Fibroblast of skin of back (primary cell): ENCODE measurements around the gene GNAI1.

Experiments used
- DNase-seq: peaks from one replicate; pipeline ENCODE4 v3.0.0-alpha.2; 2013

GNAI1 gene

GRCh38 chr7:80213814-80214213, 79.2 kb downstream of the GNAI1 start:
- no peak for DNase-seq

GRCh38 chr7:80215734-80216133, 81.1 kb downstream of the GNAI1 start:
- DNase-seq: no peak

- no peak for DNase-seq
These were observed 82.6 kb downstream of the GNAI1 start for GRCh38 chr7:80216996-80217842.

GRCh38 chr7:80218723-80219122, 84.1 kb downstream of the GNAI1 start:
- peak; percentile 54 for DNase-seq

- DNase-seq: no peak
These were observed 85.5 kb downstream of the GNAI1 start for GRCh38 chr7:80220022-80220634.

GRCh38 chr7:80224415-80224814, 89.8 kb downstream of the GNAI1 start:
- DNase-seq: no peak

- DNase-seq: peak; percentile 41
These were observed 90.7 kb downstream of the GNAI1 start for GRCh38 chr7:80225361-80225760.

GRCh38 chr7:80226629-80227028, 92.0 kb downstream of the GNAI1 start:
- DNase-seq: no peak

GRCh38 chr7:80230327-80230726, 95.7 kb downstream of the GNAI1 start:
- no peak for DNase-seq

- peak; percentile 44 for DNase-seq
These were observed 97.1 kb downstream of the GNAI1 start for GRCh38 chr7:80231707-80232106.

- DNase-seq: no peak
These were observed 98.5 kb downstream of the GNAI1 start for GRCh38 chr7:80232979-80233724.

GRCh38 chr7:80235334-80235733, 100.7 kb downstream of the GNAI1 start:
- no peak for DNase-seq

GRCh38 chr7:80236681-80237080, 102.0 kb downstream of the GNAI1 start:
- DNase-seq: no peak

- peak; percentile 58 for DNase-seq
These were observed 105.8 kb downstream of the GNAI1 start for GRCh38 chr7:80240265-80241025.

- DNase-seq: no peak
These were observed 107.0 kb downstream of the GNAI1 start for GRCh38 chr7:80241671-80242070.

- no peak for DNase-seq
These were observed 108.8 kb downstream of the GNAI1 start for GRCh38 chr7:80243425-80243824.

GRCh38 chr7:80244206-80244916, 109.7 kb downstream of the GNAI1 start:
- DNase-seq: no peak

GRCh38 chr7:80247144-80247543, 112.5 kb downstream of the GNAI1 start:
- DNase-seq: no peak

- DNase-seq: no peak
These were observed 113.3 kb downstream of the GNAI1 start for GRCh38 chr7:80247891-80248290.

- DNase-seq: no peak
These were observed 114.6 kb downstream of the GNAI1 start for GRCh38 chr7:80249184-80249583.

GRCh38 chr7:80249619-80250295, 115.1 kb downstream of the GNAI1 start:
- DNase-seq: no peak
